ENCODE measurements around the gene FBN3. TPM values are rescaled to one million over a fixed set of nuclear protein-coding genes. Genes with fewer than 3 reads are reported as not detected.

Gene FBN3
- not detected in 2 replicates for total RNA-seq (ENCODE audit: low replicate concordance)

- DNase-seq (ENCODE audit: low read depth), result no peak
- H3K4me3 ChIP-seq (ENCODE audit: low read depth, low read length), result no peak within 1 kb of the TSS
- no peak for TF ChIP-seq CTCF (IDR thresholded peaks at IDR 0.05; ENCODE audit: insufficient read depth, low read length)
Observed at GRCh38 chr19:8149261-8150094, at the start of gene FBN3. FBN3 (minus strand) TSS chr19:8149592; CDS start chr19:8147480, 2,112 bp downstream.

GRCh38 chr19:8196271-8196927 is 47.0 kb upstream of the FBN3 start:
- no peak for TF ChIP-seq CTCF (IDR thresholded peaks at IDR 0.05; ENCODE audit: insufficient read depth, low read length)
- DNase-seq (ENCODE audit: low read depth), result no peak

GRCh38 chr19:8194528-8195267 is 45.3 kb upstream of the FBN3 start:
- DNase-seq (ENCODE audit: low read depth), result no peak
- no peak overlapping the region for H3K4me3 ChIP-seq (ENCODE audit: low read depth, low read length)
- no peak for TF ChIP-seq CTCF (IDR thresholded peaks at IDR 0.05; ENCODE audit: insufficient read depth, low read length)

More at GRCh38 chr19:8196271-8196927, 47.0 kb upstream of the FBN3 start:
- H3K4me3 ChIP-seq (ENCODE audit: low read depth, low read length), result no peak overlapping the region

- TF ChIP-seq CTCF (IDR thresholded peaks at IDR 0.05; ENCODE audit: insufficient read depth, low read length), result no peak
- no peak overlapping the region for H3K4me3 ChIP-seq (ENCODE audit: low read depth, low read length)
- no peak for DNase-seq (ENCODE audit: low read depth)
Observed at GRCh38 chr19:8192221-8192820, 42.9 kb upstream of the FBN3 start.

GRCh38 chr19:8185343-8186068 is 36.1 kb upstream of the FBN3 start:
- DNase-seq (ENCODE audit: low read depth), result no peak
- no peak for TF ChIP-seq CTCF (IDR thresholded peaks at IDR 0.05; ENCODE audit: insufficient read depth, low read length)
- no peak overlapping the region for H3K4me3 ChIP-seq (ENCODE audit: low read depth, low read length)

- H3K4me3 ChIP-seq (ENCODE audit: low read depth, low read length), result no peak overlapping the region
- no peak for TF ChIP-seq CTCF (IDR thresholded peaks at IDR 0.05; ENCODE audit: insufficient read depth, low read length)
- DNase-seq (ENCODE audit: low read depth), result no peak
Observed at GRCh38 chr19:8184274-8184673, 34.9 kb upstream of the FBN3 start.
